Esophagus squamous epithelium (tissue), 5 donors: Measurements from ENCODE around the gene MGMT. TPM values are rescaled to one million over a fixed set of nuclear protein-coding genes. Genes with fewer than 3 reads are reported as not detected.

ENCODE experiments used
- DNase-seq: peaks from one replicate; lab custom pipeline; 2025; lab: John Stamatoyannopoulos, UW
- H3K27ac ChIP-seq, 4 donors: fragments of 200-600 bp; sonication (generic); one replicate each; pipeline ENCODE4 v1.5.1; 2016 to 2019; ENCODE audit warnings: mild to moderate bottlenecking in 1 of 4
- H3K27me3 ChIP-seq, 4 donors: fragments of 200-600 bp; sonication (generic); 1 replicate in 3 of 4; 2 replicates in 1 of 4; pipeline versions ENCODE4 v1.5.1 to v1.6.0; 2017 to 2021; ENCODE audit warnings: antibody characterized with exemption in 1 of 4
- H3K36me3 ChIP-seq, 3 donors: fragments of 200-600 bp; sonication (generic); one replicate each; pipeline ENCODE4 v1.5.1; 2016 to 2019
- H3K4me1 ChIP-seq, 3 donors: fragments of 200-600 bp; sonication (generic); one replicate each; pipeline ENCODE4 v1.5.1; 2017 to 2019
- H3K4me3 ChIP-seq, 4 donors: fragments of 200-600 bp; sonication (generic); 1 replicate in 3 of 4; 2 replicates in 1 of 4; pipeline ENCODE4 v1.5.1; 2016 to 2019; ENCODE audit warnings: mild to moderate bottlenecking in 2 of 4, moderate library complexity in 1 of 4
- H3K9me3 ChIP-seq, 3 donors: fragments of 200-600 bp; sonication (generic); one replicate each; pipeline ENCODE4 v1.5.1; 2016 to 2019
- CTCF ChIP-seq, 6 experiments: fragments of 450-650 bp in 4 of 6; fragments of 200-600 bp in 2 of 6; sonication (generic) in 2 of 6; IDR thresholded peaks; one replicate each; pipeline ENCODE4 v1.5.1; 2016 to 2019; ENCODE audit warnings: antibody characterized with exemption in 6 of 6, mild to moderate bottlenecking in 4 of 6, moderate library complexity in 4 of 6
- POLR2A ChIP-seq, 4 donors: fragments of 450-650 bp; IDR thresholded peaks; one replicate each; pipeline ENCODE4 v1.6.1; 2017; ENCODE audit warnings: antibody characterized with exemption in 4 of 4, mild to moderate bottlenecking in 4 of 4, moderate library complexity in 3 of 4
- WGBS, 2 donors: methylation state at CpG; one replicate each; pipeline ENCODE4 v1.1.5; 2018; 5-methylcytosine and 5-hydroxymethylcytosine counted together
- intact Hi-C: fragments of 100-400 bp; cut with DNase I; formaldehyde crosslinking; loops from one replicate; pipeline ENCODE4 v1.15.0; 2022
- total RNA-seq, 4 donors: library from RNA; depleted of rRNA; stranded (reverse); fragments of >200 nt; gene quantifications; one replicate each; pipeline ENCODE4 v1.1.0, GENCODE V29; 2016
- donor health status: DM: yes; HTN: yes; CAD: no.

Gene MGMT
- total RNA-seq, 4 donors from 2014 or later = 15.6 to 28.8 (median 18.4) TPM

DNA sequence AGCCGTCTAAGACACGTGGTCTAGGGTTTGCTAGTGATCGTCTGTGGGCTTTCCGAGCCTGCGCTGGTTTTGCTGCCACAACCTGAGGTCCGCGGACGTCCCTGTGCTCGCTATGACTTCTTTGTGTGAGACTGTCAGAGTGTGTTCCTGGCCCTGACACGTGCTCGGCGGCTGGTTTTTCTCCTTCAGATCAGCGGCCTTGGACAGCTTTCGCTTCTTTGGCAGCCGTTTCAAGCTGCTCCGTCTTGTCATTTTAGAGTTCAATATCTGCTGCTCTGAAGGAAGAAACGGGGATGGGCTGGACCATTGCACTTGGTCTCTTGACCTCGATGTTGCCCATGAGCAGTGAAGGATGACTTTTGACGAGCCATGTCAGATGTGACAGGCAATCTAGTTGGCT lies 147.3 kb downstream of the MGMT start:
- Histone ChIP-seq H3K36me3 (peaks cover 0 to 2% (median 0%) of the 10 kb centered on the region in 3 donors), H3K27me3 (no peaks in the 10 kb centered on the region), H3K9me3 (no peaks in the 10 kb centered on the region), H3K27ac (no peak overlapping the region), H3K4me1 (no peaks in the 10 kb centered on the region), H3K4me3 (no peak overlapping the region)
- intact Hi-C loops = no loop called here
- DNase-seq = no peak
- no peak for TF ChIP-seq CTCF (IDR thresholded peaks at IDR 0.05)
- TF ChIP-seq POLR2A (IDR thresholded peaks at IDR 0.05) = no peak
- WGBS, 2 donors = 85 to 89% methylated on average over 8 to 12 of the region's 19 CpGs

GRCh38 chr10:129615381-129615780 lies 148.3 kb downstream of the MGMT start:
- H3K4me3 ChIP-seq = no peak overlapping the region
- H3K4me1 ChIP-seq = no peaks in the 10 kb centered on the region
- no peak for DNase-seq
- intact Hi-C loops = no loop called here
- no peaks in the 10 kb centered on the region for H3K9me3 ChIP-seq
- no peaks in the 10 kb centered on the region for H3K36me3 ChIP-seq
- TF ChIP-seq POLR2A (IDR thresholded peaks at IDR 0.05) (no peak), CTCF (IDR thresholded peaks at IDR 0.05) (no peak)
- no peak overlapping the region for H3K27ac ChIP-seq
- H3K27me3 ChIP-seq = no peaks in the 10 kb centered on the region
- 89 to 100% methylated on average over 3 to 6 of the region's 9 CpGs for WGBS, 2 donors

- H3K36me3 ChIP-seq = no peaks in the 10 kb centered on the region
- WGBS, 2 donors = 89 to 92% methylated on average over 7 to 13 of the region's 14 CpGs
- no peaks in the 10 kb centered on the region for H3K9me3 ChIP-seq
- no peaks in the 10 kb centered on the region for H3K4me1 ChIP-seq
- intact Hi-C loops = no loop called here
- H3K27me3 ChIP-seq = no peaks in the 10 kb centered on the region
- no peak overlapping the region for H3K4me3 ChIP-seq
- TF ChIP-seq CTCF (IDR thresholded peaks at IDR 0.05) = no peak
- no peak for TF ChIP-seq POLR2A (IDR thresholded peaks at IDR 0.05)
- DNase-seq = no peak
- no peak overlapping the region for H3K27ac ChIP-seq
These were observed 149.0 kb downstream of the MGMT start for GRCh38 chr10:129615921-129616525.

GRCh38 chr10:129617768-129618167 lies 150.7 kb downstream of the MGMT start:
- Histone ChIP-seq H3K9me3 (no peaks in the 10 kb centered on the region), H3K27me3 (no peaks in the 10 kb centered on the region), H3K27ac (no peak overlapping the region), H3K36me3 (no peaks in the 10 kb centered on the region), H3K4me3 (no peak overlapping the region), H3K4me1 (no peaks in the 10 kb centered on the region)
- intact Hi-C loops = no loop called here
- 92 to 100% methylated on average over 1 to 2 of the region's 3 CpGs for WGBS, 2 donors
- TF ChIP-seq CTCF (IDR thresholded peaks at IDR 0.05) (no peak), POLR2A (IDR thresholded peaks at IDR 0.05) (no peak)
- no peak for DNase-seq

DNA sequence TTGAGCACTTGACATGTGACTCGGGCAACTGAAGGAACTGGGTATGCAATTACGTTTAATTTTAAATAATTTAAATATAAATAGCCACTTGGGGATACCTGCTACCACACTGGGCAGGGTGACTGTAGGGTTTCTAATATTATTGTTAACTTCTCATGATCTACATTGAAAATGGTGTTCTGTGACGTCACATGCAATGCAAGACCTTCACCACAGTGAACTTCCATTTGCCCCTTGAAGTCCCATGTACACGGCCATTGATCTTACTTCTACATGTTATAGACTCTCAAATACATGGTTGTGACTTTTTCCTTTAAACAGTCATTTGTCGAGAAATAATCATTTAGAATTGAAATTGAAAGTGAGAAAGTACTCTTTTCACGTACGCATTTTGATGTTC lies 154.0 kb downstream of the MGMT start:
- H3K4me3 ChIP-seq = no peak overlapping the region
- no peaks in the 10 kb centered on the region for H3K27me3 ChIP-seq
- DNase-seq = no peak
- no peak for TF ChIP-seq CTCF (IDR thresholded peaks at IDR 0.05)
- no peak for TF ChIP-seq POLR2A (IDR thresholded peaks at IDR 0.05)
- no peaks in the 10 kb centered on the region for H3K9me3 ChIP-seq
- no peak overlapping the region for H3K27ac ChIP-seq
- WGBS, 2 donors = 76 to 82% methylated on average over 7 of the region's 7 CpGs
- H3K4me1 ChIP-seq = no peaks in the 10 kb centered on the region
- H3K36me3 ChIP-seq = no peaks in the 10 kb centered on the region
- intact Hi-C loops = no loop called here
